Effector memory CD8-positive, alpha-beta T cell (primary cell): ENCODE data around the gene IGSF5.
"Not testable (repeated sequence)": the region's sequence is repeated elsewhere in the genome, so short reads cannot be mapped to it uniquely, and the experiment has no call there.

Experiments used
- ATAC-seq: fragments of 150-1000 bp; cut with Tn5 transposase; replicated peaks from 2 replicates; pipeline ENCODE4 v1.10.0; 2021; ENCODE audit warnings: mild to moderate bottlenecking, moderate library complexity
- DNase-seq, 3 experiments: peaks; one replicate each; pipeline ENCODE4 v3.0.0; 2021
- H3K27ac Mint-ChIP-seq, 2 donors: one replicate each; pipeline ENCODE4 v1.8.0; 2022; ENCODE audit warnings: mild to moderate bottlenecking in 2 of 2, mixed read lengths in 2 of 2, moderate library complexity in 2 of 2
- H3K27me3 Mint-ChIP-seq, 2 donors: one replicate each; pipeline ENCODE4 v1.8.0; 2022; ENCODE audit warnings: mixed read lengths in 2 of 2
- H3K36me3 Mint-ChIP-seq: one replicate; pipeline ENCODE4 v1.8.0; 2022; ENCODE audit warnings: mild to moderate bottlenecking, moderate library complexity, mixed read lengths; ENCODE audit not compliant: insufficient read depth
- H3K4me1 Mint-ChIP-seq, 2 donors: one replicate each; pipeline ENCODE4 v1.8.0; 2022; ENCODE audit warnings: low read depth in 2 of 2, mixed read lengths in 2 of 2
- H3K4me3 Mint-ChIP-seq, 2 donors: one replicate each; pipeline ENCODE4 v1.8.0; 2022; ENCODE audit warnings: mild to moderate bottlenecking in 2 of 2, mixed read lengths in 2 of 2, moderate library complexity in 2 of 2
- H3K9me3 Mint-ChIP-seq, 2 donors: one replicate each; pipeline ENCODE4 v1.8.0; 2022; ENCODE audit warnings: mixed read lengths in 2 of 2
- total RNA-seq, 9 experiments: gene quantifications; one replicate each; lab custom pipeline; 2026; lab: John Stamatoyannopoulos, UW

Gene IGSF5
- 0 to 0.12 (median 0) reads per million in 9 experiments for total RNA-seq

- not testable (repeated sequence) for H3K9me3 Mint-ChIP-seq, H3K27ac Mint-ChIP-seq, H3K27me3 Mint-ChIP-seq, ATAC-seq, H3K4me1 Mint-ChIP-seq, H3K4me3 Mint-ChIP-seq, DNase-seq, H3K36me3 Mint-ChIP-seq
These were observed at the start of gene IGSF5 for GRCh38 chr21:39744883-39745282. Gene IGSF5, plus strand, starts transcription at chr21:39745183. Its CDS starts 327 bp downstream, at chr21:39745510.

GRCh38 chr21:39696196-39696595 lies 48.8 kb upstream of the IGSF5 start:
- no peak for DNase-seq
- no peaks in the 10 kb centered on the region for H3K4me1 Mint-ChIP-seq
- no peak overlapping the region for H3K4me3 Mint-ChIP-seq
- peaks cover 0 to 2% of the 10 kb centered on the region in 2 donors for H3K9me3 Mint-ChIP-seq
- no peak overlapping the region for H3K27ac Mint-ChIP-seq
- H3K36me3 Mint-ChIP-seq = no peaks in the 10 kb centered on the region
- no peaks in the 10 kb centered on the region for H3K27me3 Mint-ChIP-seq
- no peak for ATAC-seq

GRCh38 chr21:39696618-39697017 lies 48.4 kb upstream of the IGSF5 start:
- Mint-ChIP-seq H3K27me3 (no peaks in the 10 kb centered on the region), H3K36me3 (no peaks in the 10 kb centered on the region), H3K4me1 (no peaks in the 10 kb centered on the region), H3K4me3 (no peak overlapping the region), H3K27ac (no peak overlapping the region), H3K9me3 (peaks cover 0 to 2% of the 10 kb centered on the region in 2 donors)
- DNase-seq (no peak), ATAC-seq (no peak)

- no peaks in the 10 kb centered on the region for H3K27me3 Mint-ChIP-seq
- no peak for DNase-seq
- no peaks in the 10 kb centered on the region for H3K4me1 Mint-ChIP-seq
- no peak overlapping the region for H3K4me3 Mint-ChIP-seq
- no peaks in the 10 kb centered on the region for H3K36me3 Mint-ChIP-seq
- ATAC-seq = no peak
- no peak overlapping the region for H3K27ac Mint-ChIP-seq
- H3K9me3 Mint-ChIP-seq = peaks cover 0 to 1% of the 10 kb centered on the region in 2 donors
These were observed 44.7 kb upstream of the IGSF5 start for GRCh38 chr21:39700318-39700717.

- no peak overlapping the region for H3K27ac Mint-ChIP-seq
- peaks cover 0 to 1% of the 10 kb centered on the region in 2 donors for H3K9me3 Mint-ChIP-seq
- H3K36me3 Mint-ChIP-seq = no peaks in the 10 kb centered on the region
- DNase-seq (no peak), ATAC-seq (no peak)
- H3K4me3 Mint-ChIP-seq = no peak overlapping the region
- no peaks in the 10 kb centered on the region for H3K27me3 Mint-ChIP-seq
- no peaks in the 10 kb centered on the region for H3K4me1 Mint-ChIP-seq
These were observed 41.4 kb upstream of the IGSF5 start for GRCh38 chr21:39703578-39703977.

- no peaks in the 10 kb centered on the region for H3K4me1 Mint-ChIP-seq
These were observed 39.1 kb upstream of the IGSF5 start for GRCh38 chr21:39705849-39706248.

GRCh38 chr21:39707316-39707715 lies 37.7 kb upstream of the IGSF5 start:
- Mint-ChIP-seq H3K4me1 (no peaks in the 10 kb centered on the region), H3K4me3 (no peak overlapping the region), H3K27ac (no peak overlapping the region), H3K27me3 (no peaks in the 10 kb centered on the region), H3K9me3 (peaks cover 0 to 1% of the 10 kb centered on the region in 2 donors), H3K36me3 (peaks cover 2% of the 10 kb centered on the region)
- DNase-seq (no peak), ATAC-seq (no peak)

More at GRCh38 chr21:39705849-39706248, 39.1 kb upstream of the IGSF5 start:
- H3K4me3 Mint-ChIP-seq = no peak overlapping the region
- no peak for ATAC-seq
- H3K27me3 Mint-ChIP-seq = no peaks in the 10 kb centered on the region
- H3K36me3 Mint-ChIP-seq = peaks cover 2% of the 10 kb centered on the region
- H3K27ac Mint-ChIP-seq = no peak overlapping the region
- H3K9me3 Mint-ChIP-seq = peaks cover 0 to 1% of the 10 kb centered on the region in 2 donors
- DNase-seq = no peak

GRCh38 chr21:39710866-39711265 lies 34.1 kb upstream of the IGSF5 start:
- ATAC-seq = no peak
- Mint-ChIP-seq H3K4me1 (no peaks in the 10 kb centered on the region), H3K4me3 (no peak overlapping the region), H3K9me3 (no peaks in the 10 kb centered on the region), H3K27me3 (no peaks in the 10 kb centered on the region), H3K36me3 (peaks cover 2% of the 10 kb centered on the region), H3K27ac (no peak overlapping the region)
- no peak for DNase-seq

GRCh38 chr21:39712273-39712672 lies 32.7 kb upstream of the IGSF5 start:
- Mint-ChIP-seq H3K4me1 (no peaks in the 10 kb centered on the region), H3K27me3 (no peaks in the 10 kb centered on the region), H3K9me3 (no peaks in the 10 kb centered on the region), H3K36me3 (peaks cover 2% of the 10 kb centered on the region), H3K27ac (no peak overlapping the region), H3K4me3 (no peak overlapping the region)
- no peak for ATAC-seq
- DNase-seq = no peak

GRCh38 chr21:39712976-39713375 lies 32.0 kb upstream of the IGSF5 start:
- H3K27ac Mint-ChIP-seq = no peak overlapping the region
- H3K4me3 Mint-ChIP-seq = no peak overlapping the region
- H3K27me3 Mint-ChIP-seq = no peaks in the 10 kb centered on the region
- ATAC-seq (no peak), DNase-seq (no peak)
- H3K4me1 Mint-ChIP-seq = no peaks in the 10 kb centered on the region
- peaks cover 2% of the 10 kb centered on the region for H3K36me3 Mint-ChIP-seq
- no peaks in the 10 kb centered on the region for H3K9me3 Mint-ChIP-seq

GRCh38 chr21:39713905-39714304 lies 31.1 kb upstream of the IGSF5 start:
- ATAC-seq (no peak), DNase-seq (no peak)
- Mint-ChIP-seq H3K36me3 (peaks cover 2% of the 10 kb centered on the region), H3K9me3 (no peaks in the 10 kb centered on the region), H3K27ac (no peak overlapping the region), H3K4me1 (no peaks in the 10 kb centered on the region), H3K27me3 (peaks cover 0 to 3% of the 10 kb centered on the region in 2 donors), H3K4me3 (no peak overlapping the region)

GRCh38 chr21:39714331-39714730 lies 30.7 kb upstream of the IGSF5 start:
- Mint-ChIP-seq H3K4me1 (no peaks in the 10 kb centered on the region), H3K27me3 (peaks cover 0 to 7% of the 10 kb centered on the region in 2 donors), H3K36me3 (peaks cover 2% of the 10 kb centered on the region), H3K4me3 (no peak overlapping the region), H3K9me3 (no peaks in the 10 kb centered on the region), H3K27ac (no peak overlapping the region)
- ATAC-seq = no peak
- DNase-seq = no peak

- no peak for ATAC-seq
- Mint-ChIP-seq H3K27me3 (peaks cover 0 to 10% of the 10 kb centered on the region in 2 donors), H3K4me1 (no peaks in the 10 kb centered on the region), H3K27ac (no peak overlapping the region), H3K9me3 (no peaks in the 10 kb centered on the region), H3K4me3 (no peak overlapping the region), H3K36me3 (no peaks in the 10 kb centered on the region)
- DNase-seq = peak in 2 of 3 experiments; percentile 15 to 20
These were observed 29.1 kb upstream of the IGSF5 start for GRCh38 chr21:39715804-39716397.

- H3K27me3 Mint-ChIP-seq = peaks cover 0 to 10% of the 10 kb centered on the region in 2 donors
- H3K4me1 Mint-ChIP-seq = no peaks in the 10 kb centered on the region
- no peak overlapping the region for H3K27ac Mint-ChIP-seq
- DNase-seq (no peak), ATAC-seq (no peak)
- no peaks in the 10 kb centered on the region for H3K9me3 Mint-ChIP-seq
- no peak overlapping the region for H3K4me3 Mint-ChIP-seq
- no peaks in the 10 kb centered on the region for H3K36me3 Mint-ChIP-seq
These were observed 24.7 kb upstream of the IGSF5 start for GRCh38 chr21:39720126-39720778.
